Peyer's patch (tissue), 4 donors: ENCODE data around the gene LY6G6F.

Experiments used
- POLR2A ChIP-seq, 2 donors: fragments of 450-650 bp; IDR thresholded peaks; one replicate each; pipeline ENCODE4 v1.5.1; 2017; ENCODE audit warnings: antibody characterized with exemption in 2 of 2, mild to moderate bottlenecking in 2 of 2, moderate library complexity in 2 of 2
- TF ChIP-seq, protein P1 (sequence below), 6 experiments: fragments of 450-650 bp in 4 of 6; fragments of 200-600 bp in 2 of 6; sonication (generic) in 1 of 6; IDR thresholded peaks; one replicate each; pipeline ENCODE4 v1.5.1; 2017 to 2019; ENCODE audit warnings: antibody characterized with exemption in 6 of 6, mild to moderate bottlenecking in 3 of 6, moderate library complexity in 1 of 6

DNA sequence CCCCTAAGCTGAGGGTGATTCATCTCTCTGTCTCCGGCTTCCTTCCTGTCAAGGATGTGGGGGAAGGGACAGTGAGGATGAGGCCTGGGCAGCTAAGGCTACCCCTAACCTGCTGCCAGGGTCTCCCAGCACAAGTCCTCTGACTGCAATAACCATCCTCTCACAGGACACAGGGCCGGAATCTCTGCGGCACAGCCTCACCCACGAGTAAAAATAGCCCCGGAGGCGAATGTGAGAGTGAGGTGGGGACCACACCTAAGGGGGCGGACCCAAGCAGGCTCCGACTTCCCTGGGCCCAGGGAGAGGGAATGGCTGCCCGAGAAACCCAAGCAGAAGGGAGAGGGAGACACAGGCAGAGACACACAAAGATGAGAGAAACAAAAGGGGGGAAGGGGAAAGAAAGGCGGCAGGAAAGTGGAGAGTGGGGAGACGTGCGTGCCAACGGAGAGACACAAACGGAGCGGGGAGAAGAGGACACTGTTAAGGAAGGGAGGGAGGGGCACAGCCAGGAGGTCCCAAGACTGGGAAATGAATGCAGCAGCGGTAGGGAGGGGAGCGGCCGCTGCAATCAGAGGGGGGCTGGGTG is 28.2 kb downstream of the LY6G6F start:
- TF ChIP-seq, protein P1, sequence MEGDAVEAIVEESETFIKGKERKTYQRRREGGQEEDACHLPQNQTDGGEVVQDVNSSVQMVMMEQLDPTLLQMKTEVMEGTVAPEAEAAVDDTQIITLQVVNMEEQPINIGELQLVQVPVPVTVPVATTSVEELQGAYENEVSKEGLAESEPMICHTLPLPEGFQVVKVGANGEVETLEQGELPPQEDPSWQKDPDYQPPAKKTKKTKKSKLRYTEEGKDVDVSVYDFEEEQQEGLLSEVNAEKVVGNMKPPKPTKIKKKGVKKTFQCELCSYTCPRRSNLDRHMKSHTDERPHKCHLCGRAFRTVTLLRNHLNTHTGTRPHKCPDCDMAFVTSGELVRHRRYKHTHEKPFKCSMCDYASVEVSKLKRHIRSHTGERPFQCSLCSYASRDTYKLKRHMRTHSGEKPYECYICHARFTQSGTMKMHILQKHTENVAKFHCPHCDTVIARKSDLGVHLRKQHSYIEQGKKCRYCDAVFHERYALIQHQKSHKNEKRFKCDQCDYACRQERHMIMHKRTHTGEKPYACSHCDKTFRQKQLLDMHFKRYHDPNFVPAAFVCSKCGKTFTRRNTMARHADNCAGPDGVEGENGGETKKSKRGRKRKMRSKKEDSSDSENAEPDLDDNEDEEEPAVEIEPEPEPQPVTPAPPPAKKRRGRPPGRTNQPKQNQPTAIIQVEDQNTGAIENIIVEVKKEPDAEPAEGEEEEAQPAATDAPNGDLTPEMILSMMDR (IDR thresholded peaks at IDR 0.05) = no peak
- peak in 1 of 2 donors; percentile 69 for TF ChIP-seq POLR2A (IDR thresholded peaks at IDR 0.05)
